ENCODE measurements around the gene GDI2. TPM values are rescaled to one million over a fixed set of nuclear protein-coding genes. Genes with fewer than 3 reads are reported as not detected.
"Not testable (repeated sequence)": the region's sequence is repeated elsewhere in the genome, so short reads cannot be mapped to it uniquely, and the experiment has no call there.

GDI2 gene
- total RNA-seq, 2 experiments from 2014 or later: 265 to 292 TPM

DNA sequence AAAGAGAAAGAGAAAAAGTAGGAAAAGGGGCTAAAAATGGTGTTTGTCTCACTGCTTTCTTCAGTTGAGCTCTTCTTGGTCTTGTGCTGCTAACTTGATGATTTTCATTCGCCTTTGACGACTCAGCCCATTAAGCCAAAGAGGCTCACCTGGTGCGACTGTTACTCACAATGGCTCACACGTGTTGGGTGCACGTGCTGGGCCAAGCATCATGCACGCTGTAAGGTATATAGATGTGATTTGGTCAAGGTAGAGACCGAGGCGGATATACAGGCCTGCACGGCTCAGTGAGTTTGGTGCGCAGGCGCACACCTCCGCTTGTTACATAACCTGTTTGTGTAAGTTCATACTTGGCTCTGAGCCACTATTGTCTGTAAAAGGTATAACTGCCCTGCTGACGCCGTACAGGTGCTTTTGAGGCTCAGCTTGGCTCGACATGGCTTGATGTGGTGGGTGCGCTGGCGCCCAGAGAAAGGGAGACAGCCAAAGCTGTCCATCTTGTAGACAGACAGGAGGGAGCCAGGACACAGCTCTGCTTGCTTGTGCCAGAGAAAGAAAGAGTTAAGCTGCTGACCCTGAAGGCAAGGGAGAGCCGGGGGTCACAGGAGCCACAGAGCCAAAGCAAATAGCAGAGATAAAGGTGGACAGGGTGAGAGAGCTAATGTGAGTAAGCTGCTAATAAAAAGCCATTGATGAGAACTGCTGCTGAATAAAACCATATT lies 42.9 kb upstream of the GDI2 start:
- no peak for DNase-seq (ENCODE audit: low spot score)
- intact Hi-C loops (cut with micrococcal nuclease; ENCODE audit: unreplicated experiment): no loop called here
- no peaks in the 10 kb centered on the region for H4K20me1 ChIP-seq (ENCODE audit: insufficient read depth, low read length)
- TF ChIP-seq EZH2phosphoT487 (IDR thresholded peaks at IDR 0.05; ENCODE audit: borderline replicate concordance, low read depth, low read length): no peak
- TF ChIP-seq, protein P1, sequence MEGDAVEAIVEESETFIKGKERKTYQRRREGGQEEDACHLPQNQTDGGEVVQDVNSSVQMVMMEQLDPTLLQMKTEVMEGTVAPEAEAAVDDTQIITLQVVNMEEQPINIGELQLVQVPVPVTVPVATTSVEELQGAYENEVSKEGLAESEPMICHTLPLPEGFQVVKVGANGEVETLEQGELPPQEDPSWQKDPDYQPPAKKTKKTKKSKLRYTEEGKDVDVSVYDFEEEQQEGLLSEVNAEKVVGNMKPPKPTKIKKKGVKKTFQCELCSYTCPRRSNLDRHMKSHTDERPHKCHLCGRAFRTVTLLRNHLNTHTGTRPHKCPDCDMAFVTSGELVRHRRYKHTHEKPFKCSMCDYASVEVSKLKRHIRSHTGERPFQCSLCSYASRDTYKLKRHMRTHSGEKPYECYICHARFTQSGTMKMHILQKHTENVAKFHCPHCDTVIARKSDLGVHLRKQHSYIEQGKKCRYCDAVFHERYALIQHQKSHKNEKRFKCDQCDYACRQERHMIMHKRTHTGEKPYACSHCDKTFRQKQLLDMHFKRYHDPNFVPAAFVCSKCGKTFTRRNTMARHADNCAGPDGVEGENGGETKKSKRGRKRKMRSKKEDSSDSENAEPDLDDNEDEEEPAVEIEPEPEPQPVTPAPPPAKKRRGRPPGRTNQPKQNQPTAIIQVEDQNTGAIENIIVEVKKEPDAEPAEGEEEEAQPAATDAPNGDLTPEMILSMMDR (conservative IDR thresholded peaks at IDR 0.05; ENCODE audit: low read length): no peak
- H3K4me2 ChIP-seq (ENCODE audit: low read length): no peak overlapping the region
- H3K36me3 ChIP-seq (ENCODE audit: insufficient read depth, low read length): no peaks in the 10 kb centered on the region
- no peak overlapping the region for H2AFZ ChIP-seq (ENCODE audit: low read length)
- no peaks in the 10 kb centered on the region for H3K79me2 ChIP-seq (ENCODE audit: insufficient read depth, low read depth, low read length)
- peaks cover 30% of the 10 kb centered on the region for H3K4me1 ChIP-seq (ENCODE audit: insufficient read depth, low read length, poor library complexity, severe bottlenecking)
- ChIA-PET POLR2A (interaction anchor here (0.6 to 5.3 kb wide), 4 partner anchors 13 to 87 kb away, joined by 3 to 40 read pairs (median 4); no protein-coding TSS in a partner anchor), CTCF (ENCODE audit: unreplicated experiment) (no interaction called here)
- H3K27ac ChIP-seq (ENCODE audit: low read depth, low read length, poor library complexity, severe bottlenecking): no peak overlapping the region
- H3K9me3 ChIP-seq (ENCODE audit: low read length): no peaks in the 10 kb centered on the region
- no TSS peak for BruUV-seq (replicated peaks)
- H3K4me3 ChIP-seq (ENCODE audit: low read depth, low read length, poor library complexity, severe bottlenecking): no peak overlapping the region
- H3K9me2 ChIP-seq (ENCODE audit: insufficient read depth, low read length): no peaks in the 10 kb centered on the region

DNA sequence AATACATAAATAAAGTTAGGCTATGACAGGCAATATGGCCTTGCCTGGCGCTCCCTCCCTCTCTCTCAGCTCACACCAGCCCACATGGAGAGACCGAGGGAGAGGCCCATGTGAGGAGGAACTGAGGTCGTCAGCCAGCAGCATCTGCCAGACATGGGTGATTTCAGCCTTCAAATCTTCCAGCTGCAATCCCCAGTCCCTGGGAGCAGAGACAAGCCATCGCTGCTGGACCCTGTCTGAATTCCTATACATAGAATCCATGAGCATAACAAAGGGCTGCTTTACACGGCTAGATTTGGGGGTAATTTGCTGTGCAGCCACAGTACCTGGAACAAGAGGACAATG lies 40.9 kb upstream of the GDI2 start:
- H3K4me2 ChIP-seq (ENCODE audit: low read length): no peak overlapping the region
- peaks cover 22% of the 10 kb centered on the region for H3K4me1 ChIP-seq (ENCODE audit: insufficient read depth, low read length, poor library complexity, severe bottlenecking)
- H3K79me2 ChIP-seq (ENCODE audit: insufficient read depth, low read depth, low read length): no peaks in the 10 kb centered on the region
- DNase-seq (ENCODE audit: low spot score): no peak
- CTCF ChIA-PET (ENCODE audit: unreplicated experiment): interaction anchor here (1.1 kb wide), 1 partner anchor 12 kb away, joined by 3 read pairs; no protein-coding TSS in a partner anchor
- no TSS peak for BruUV-seq (replicated peaks)
- H3K36me3 ChIP-seq (ENCODE audit: insufficient read depth, low read length): no peaks in the 10 kb centered on the region
- H3K4me3 ChIP-seq (ENCODE audit: low read depth, low read length, poor library complexity, severe bottlenecking): no peak overlapping the region
- H3K9me2 ChIP-seq (ENCODE audit: insufficient read depth, low read length): no peaks in the 10 kb centered on the region
- no peak overlapping the region for H3K27ac ChIP-seq (ENCODE audit: low read depth, low read length, poor library complexity, severe bottlenecking)
- no peaks in the 10 kb centered on the region for H4K20me1 ChIP-seq (ENCODE audit: insufficient read depth, low read length)
- TF ChIP-seq EZH2phosphoT487 (IDR thresholded peaks at IDR 0.05; ENCODE audit: borderline replicate concordance, low read depth, low read length): no peak
- TF ChIP-seq, protein P1 (conservative IDR thresholded peaks at IDR 0.05; ENCODE audit: low read length): no peak
- POLR2A ChIA-PET: interaction anchor here (1.2 to 3.1 kb wide), 3 partner anchors 11 to 35 kb away, joined by 3 to 31 read pairs (median 9); partner anchors contain the start of gene ANKRD16
- intact Hi-C loops (cut with micrococcal nuclease; ENCODE audit: unreplicated experiment): no loop called here
- no peak overlapping the region for H2AFZ ChIP-seq (ENCODE audit: low read length)
- no peaks in the 10 kb centered on the region for H3K9me3 ChIP-seq (ENCODE audit: low read length)

DNA sequence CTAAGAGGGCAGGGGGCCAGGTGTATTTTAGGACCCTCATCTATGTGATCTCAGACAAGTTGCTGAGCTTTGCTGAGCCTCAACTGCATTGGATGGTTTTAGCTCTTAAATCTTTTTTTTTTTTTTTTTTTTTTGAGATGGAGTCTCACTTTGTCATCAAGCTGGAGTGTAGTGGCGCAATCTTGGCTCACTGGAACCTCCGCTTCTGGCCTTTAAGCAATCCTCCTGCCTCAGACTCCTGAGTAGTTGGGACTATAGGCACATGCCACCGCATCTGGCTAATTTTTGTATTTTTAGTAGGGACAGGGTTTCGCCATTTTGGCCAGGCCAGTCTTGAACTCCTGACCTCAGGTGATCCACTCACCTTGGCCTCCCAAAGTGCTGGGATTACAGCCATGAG lies 33.4 kb upstream of the GDI2 start:
- H3K27ac ChIP-seq (ENCODE audit: low read depth, low read length, poor library complexity, severe bottlenecking): peak overlapping the region; percentile 92
- H3K4me2 ChIP-seq (ENCODE audit: low read length): peak overlapping the region; percentile 76
- H3K9me3 ChIP-seq (ENCODE audit: low read length); H3K9me2 ChIP-seq (ENCODE audit: insufficient read depth, low read length); H4K20me1 ChIP-seq (ENCODE audit: insufficient read depth, low read length); DNase-seq (ENCODE audit: low spot score); intact Hi-C loops (cut with micrococcal nuclease; ENCODE audit: unreplicated experiment); H3K36me3 ChIP-seq (ENCODE audit: insufficient read depth, low read length); H3K79me2 ChIP-seq (ENCODE audit: insufficient read depth, low read depth, low read length); BruUV-seq (replicated peaks): not testable (repeated sequence)
- ChIA-PET CTCF (ENCODE audit: unreplicated experiment) (interaction anchor here (1.0 kb wide), 1 partner anchor 12 kb away, joined by 5 read pairs; no protein-coding TSS in a partner anchor), POLR2A (interaction anchor here (0.6 to 8.3 kb wide), 6 partner anchors 12 to 155 kb away, joined by 3 to 144 read pairs (median 5); partner anchors contain the start of gene GDI2)
- peak overlapping the region; percentile 64; the same call in 1 of the 2 replicates for H2AFZ ChIP-seq (ENCODE audit: low read length)
- peaks cover 54% of the 10 kb centered on the region for H3K4me1 ChIP-seq (ENCODE audit: insufficient read depth, low read length, poor library complexity, severe bottlenecking)
- peak overlapping the region; percentile 5 for H3K4me3 ChIP-seq (ENCODE audit: low read depth, low read length, poor library complexity, severe bottlenecking)

Measured in OCI-LY7 (cell line).